Brain microvascular endothelial cell (primary cell): ENCODE measurements around the gene GALNT5.

Experiments
- DNase-seq: peaks from one replicate; pipeline ENCODE4 v3.0.0-alpha.2; 2020
- H3K27ac ChIP-seq: fragments of 250-450 bp; sonication (Bioruptor Pico); 2 replicates; pipeline ENCODE4 v1.5.1; 2020; ENCODE audit warnings: mild to moderate bottlenecking, moderate library complexity
- H3K27me3 ChIP-seq: fragments of 250-450 bp; sonication (Bioruptor Pico); replicated peaks from 2 replicates; pipeline ENCODE4 v1.5.1; 2020; ENCODE audit warnings: mild to moderate bottlenecking
- H3K36me3 ChIP-seq: fragments of 250-450 bp; sonication (Bioruptor Pico); replicated peaks from 2 replicates; pipeline ENCODE4 v1.5.1; 2020; ENCODE audit warnings: mild to moderate bottlenecking
- H3K4me3 ChIP-seq: 2 replicates; pipeline ENCODE4 v1.5.1; 2011; ENCODE audit warnings: low read depth, mild to moderate bottlenecking, control low read depth, low read length, moderate library complexity
- in situ Hi-C: cut with HindIII; loops from 2 replicates; pipeline ENCODE4 v1.10.0; 2017; ENCODE audit warnings: low sequenced_read_pairs, low pct_ligation_motif_present
- TF ChIP-seq, protein P1 (sequence below): IDR thresholded peaks from 2 replicates; pipeline ENCODE4 v1.5.1; 2011; ENCODE audit warnings: low read depth, mild to moderate bottlenecking, moderate library complexity, low read length, control low read depth, inconsistent platforms; ENCODE audit errors: missing control alignments

The GALNT5 gene

DNA sequence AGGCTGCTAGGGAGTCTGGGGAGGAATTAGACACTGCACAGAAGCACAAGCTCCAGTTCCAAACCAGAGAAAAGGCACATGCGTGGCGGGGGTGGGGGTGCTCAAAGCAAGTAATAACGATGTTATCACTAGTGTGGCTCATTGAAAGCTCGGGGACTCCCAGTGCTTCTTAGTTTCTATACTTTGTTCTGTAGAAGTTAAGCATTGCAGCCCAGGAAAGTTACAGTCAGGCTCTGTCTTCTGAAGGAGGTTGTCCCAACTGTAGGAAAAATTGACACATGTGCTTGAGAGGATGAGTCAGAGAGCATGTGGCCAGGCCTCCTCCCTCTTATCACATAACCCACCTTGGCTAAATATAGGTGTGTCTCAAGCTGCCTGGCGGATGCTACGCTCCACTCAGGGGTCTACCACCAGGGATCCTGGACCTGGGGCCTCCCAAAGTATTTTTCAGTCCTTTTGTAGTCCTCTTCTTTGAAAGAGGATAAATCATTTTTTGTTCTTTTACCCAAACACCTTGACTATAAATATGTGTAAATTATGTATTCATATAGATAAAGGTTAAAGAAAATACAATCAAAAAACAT lies 3.8 kb downstream of the GALNT5 start:
- Histone ChIP-seq H3K27me3 (no peaks in the 10 kb centered on the region), H3K27ac (no peak overlapping the region), H3K36me3 (no peaks in the 10 kb centered on the region), H3K4me3 (no peak overlapping the region)
- DNase-seq = peak; percentile 52
- TF ChIP-seq, protein P1, sequence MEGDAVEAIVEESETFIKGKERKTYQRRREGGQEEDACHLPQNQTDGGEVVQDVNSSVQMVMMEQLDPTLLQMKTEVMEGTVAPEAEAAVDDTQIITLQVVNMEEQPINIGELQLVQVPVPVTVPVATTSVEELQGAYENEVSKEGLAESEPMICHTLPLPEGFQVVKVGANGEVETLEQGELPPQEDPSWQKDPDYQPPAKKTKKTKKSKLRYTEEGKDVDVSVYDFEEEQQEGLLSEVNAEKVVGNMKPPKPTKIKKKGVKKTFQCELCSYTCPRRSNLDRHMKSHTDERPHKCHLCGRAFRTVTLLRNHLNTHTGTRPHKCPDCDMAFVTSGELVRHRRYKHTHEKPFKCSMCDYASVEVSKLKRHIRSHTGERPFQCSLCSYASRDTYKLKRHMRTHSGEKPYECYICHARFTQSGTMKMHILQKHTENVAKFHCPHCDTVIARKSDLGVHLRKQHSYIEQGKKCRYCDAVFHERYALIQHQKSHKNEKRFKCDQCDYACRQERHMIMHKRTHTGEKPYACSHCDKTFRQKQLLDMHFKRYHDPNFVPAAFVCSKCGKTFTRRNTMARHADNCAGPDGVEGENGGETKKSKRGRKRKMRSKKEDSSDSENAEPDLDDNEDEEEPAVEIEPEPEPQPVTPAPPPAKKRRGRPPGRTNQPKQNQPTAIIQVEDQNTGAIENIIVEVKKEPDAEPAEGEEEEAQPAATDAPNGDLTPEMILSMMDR = no peak
- in situ Hi-C loops = no loop called here

DNA sequence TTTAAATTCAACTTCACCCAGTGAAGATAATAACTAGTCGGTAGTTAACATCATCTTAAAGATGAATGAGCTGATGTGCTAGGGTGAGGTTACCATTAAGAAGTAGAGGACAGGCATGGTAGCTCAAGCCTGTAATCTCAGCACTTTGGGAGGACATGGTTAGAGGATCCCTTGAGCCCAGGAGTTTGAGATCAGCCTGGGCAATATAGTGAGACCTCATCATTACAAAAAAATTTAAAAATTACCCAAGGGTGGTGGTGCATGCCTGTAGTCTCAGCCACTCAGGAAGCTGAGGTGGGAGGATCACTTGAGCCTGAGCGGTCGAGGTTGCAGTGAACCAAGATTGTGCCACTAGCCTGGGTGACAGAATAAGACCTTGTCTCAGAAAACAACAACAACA lies 4.7 kb downstream of the GALNT5 start:
- in situ Hi-C loops = no loop called here
- Histone ChIP-seq H3K36me3 (no peaks in the 10 kb centered on the region), H3K27me3 (no peaks in the 10 kb centered on the region), H3K4me3 (no peak overlapping the region), H3K27ac (no peak overlapping the region)
- DNase-seq = no peak
- TF ChIP-seq, protein P1 = no peak

DNA sequence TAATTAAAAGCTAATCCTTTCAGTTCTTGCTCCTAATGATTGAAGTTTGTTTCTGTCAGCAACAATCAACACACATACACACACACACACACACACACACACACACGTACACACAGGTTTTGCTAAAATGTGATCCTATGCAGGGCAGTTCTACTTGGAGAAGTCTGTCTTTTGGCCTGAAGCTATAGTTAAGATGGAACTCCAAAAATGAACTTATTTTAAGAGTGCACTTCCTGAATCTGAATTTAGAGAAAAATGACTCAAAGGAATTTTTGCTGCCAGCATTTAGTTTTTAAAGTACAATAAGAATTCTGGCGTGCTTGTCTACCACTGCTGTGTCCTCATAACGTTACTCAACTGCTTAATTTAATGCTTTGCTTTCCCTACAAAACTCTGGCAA lies 6.6 kb downstream of the GALNT5 start:
- no peak overlapping the region for H3K27ac ChIP-seq
- no peaks in the 10 kb centered on the region for H3K36me3 ChIP-seq
- in situ Hi-C loops = no loop called here
- no peak for DNase-seq
- H3K27me3 ChIP-seq = no peaks in the 10 kb centered on the region
- TF ChIP-seq, protein P1 = no peak
- H3K4me3 ChIP-seq = no peak overlapping the region

DNA sequence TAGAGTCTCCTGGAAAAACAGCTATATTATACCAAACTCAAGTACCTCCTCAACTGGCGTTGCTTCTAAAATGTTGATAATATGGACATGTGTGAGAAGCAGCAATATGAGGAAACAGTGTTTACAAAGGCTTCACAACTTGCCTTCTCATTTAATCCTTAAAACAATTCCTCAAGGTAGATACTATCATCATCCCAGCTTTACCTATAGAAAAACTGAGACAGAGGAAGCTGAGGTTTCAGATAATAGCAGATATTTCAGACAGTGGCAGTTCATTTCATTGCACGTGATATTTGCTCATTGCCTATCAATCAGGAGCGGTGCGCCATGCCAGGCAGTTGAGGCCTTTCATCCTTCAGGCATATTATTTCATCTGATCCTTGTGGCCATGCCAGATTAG lies 8.3 kb downstream of the GALNT5 start:
- no peak overlapping the region for H3K4me3 ChIP-seq
- in situ Hi-C loops = no loop called here
- TF ChIP-seq, protein P1 = no peak
- no peak overlapping the region for H3K27ac ChIP-seq
- H3K27me3 ChIP-seq = no peaks in the 10 kb centered on the region
- DNase-seq = no peak
- H3K36me3 ChIP-seq = no peaks in the 10 kb centered on the region

DNA sequence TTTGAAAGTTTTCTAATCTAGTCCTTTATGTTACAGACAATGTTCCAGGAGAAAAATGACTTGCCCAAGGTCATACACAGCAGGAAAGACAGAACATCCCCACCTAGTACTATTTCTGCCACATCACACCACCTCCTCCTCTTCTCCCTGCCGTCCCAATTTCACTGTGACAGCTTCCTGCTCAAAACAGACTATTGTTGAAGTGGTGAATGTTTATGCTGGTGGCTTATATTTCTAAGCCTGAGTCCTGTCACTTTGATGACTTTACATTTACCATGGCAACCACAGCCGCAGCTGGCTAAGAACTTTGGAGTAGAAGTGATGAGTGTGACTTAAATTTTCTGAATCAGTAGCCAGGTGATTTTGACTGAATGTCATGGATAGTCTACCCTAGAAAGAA lies 10.0 kb downstream of the GALNT5 start:
- no peak for DNase-seq
- TF ChIP-seq, protein P1 = no peak
- Histone ChIP-seq H3K36me3 (no peaks in the 10 kb centered on the region), H3K27me3 (no peaks in the 10 kb centered on the region), H3K4me3 (no peak overlapping the region), H3K27ac (no peak overlapping the region)
- in situ Hi-C loops = no loop called here

DNA sequence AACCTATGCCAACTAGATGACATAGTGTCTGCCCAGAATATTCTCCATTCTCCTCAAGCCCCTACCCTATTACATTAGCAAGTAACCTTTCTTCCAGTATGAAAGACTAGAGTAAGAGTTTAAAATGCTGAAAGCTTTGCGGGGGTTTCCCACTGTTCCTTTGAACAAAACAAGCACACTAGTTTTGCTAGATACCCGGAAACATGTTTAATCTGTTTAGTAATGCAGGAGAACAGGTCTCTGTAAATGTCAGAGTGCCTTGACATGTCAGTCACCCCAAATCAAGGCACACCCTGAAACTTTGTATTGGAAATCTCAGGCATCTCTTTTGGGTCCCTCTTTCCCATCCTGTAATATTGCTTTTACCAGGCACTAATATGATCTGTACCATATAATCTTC lies 11.6 kb downstream of the GALNT5 start:
- Histone ChIP-seq H3K27ac (no peak overlapping the region), H3K4me3 (no peak overlapping the region), H3K36me3 (no peaks in the 10 kb centered on the region), H3K27me3 (no peaks in the 10 kb centered on the region)
- TF ChIP-seq, protein P1 = no peak
- in situ Hi-C loops = no loop called here
- DNase-seq = no peak
